HG02870 (cell line): Measurements from ENCODE around the gene RNF38.
"Not testable (repeated sequence)": the region's sequence is repeated elsewhere in the genome, so short reads cannot be mapped to it uniquely, and the experiment has no call there.

Experiments used
- ATAC-seq: cut with Tn5 transposase; IDR thresholded peaks from one replicate; pipeline ENCODE4 v1.9.1; 2021; ENCODE audit warnings: mild to moderate bottlenecking, moderate library complexity; ENCODE audit not compliant: unreplicated experiment

RNF38 gene

GRCh38 chr9:36298566-36298965, 101.5 kb downstream of the RNF38 start:
- no peak for ATAC-seq

- no peak for ATAC-seq
Observed at GRCh38 chr9:36297798-36298197, 102.3 kb downstream of the RNF38 start.

GRCh38 chr9:36294996-36295395, 105.1 kb downstream of the RNF38 start:
- ATAC-seq = not testable (repeated sequence)

GRCh38 chr9:36293918-36294317, 106.2 kb downstream of the RNF38 start:
- ATAC-seq = no peak

- no peak for ATAC-seq
Observed at GRCh38 chr9:36293171-36293570, 106.9 kb downstream of the RNF38 start.

GRCh38 chr9:36292641-36293040, 107.4 kb downstream of the RNF38 start:
- no peak for ATAC-seq

GRCh38 chr9:36290996-36291395, 109.1 kb downstream of the RNF38 start:
- no peak for ATAC-seq

GRCh38 chr9:36289836-36290435, 110.1 kb downstream of the RNF38 start:
- no peak for ATAC-seq

- ATAC-seq = no peak
Observed at GRCh38 chr9:36288070-36288469, 112.0 kb downstream of the RNF38 start.
